HCT116 (cell line): ENCODE results near the gene BHLHA9.

Source experiments
- CTCF ChIP-seq, 3 experiments: fragments of 200-600 bp in 1 of 3; sonication (generic) in 1 of 3; IDR thresholded peaks in 2 of 3; conservative IDR thresholded peaks in 1 of 3; 2 replicates each; pipeline ENCODE4 v1.5.1; 2012 to 2017; ENCODE audit warnings: low read depth in 2 of 3, low read length in 2 of 3, antibody characterized with exemption in 1 of 3, borderline replicate concordance in 1 of 3, control low read depth in 1 of 3, mild to moderate bottlenecking in 1 of 3, mixed read lengths in 1 of 3, mixed run types in 1 of 3, moderate library complexity in 1 of 3; ENCODE audit not compliant: insufficient read depth in 1 of 3
- ELF1 ChIP-seq: IDR thresholded peaks from 2 replicates; pipeline ENCODE4 v1.6.1; 2012; ENCODE audit warnings: low read depth, borderline replicate concordance
- EZH2 ChIP-seq: fragments of 200-600 bp; sonication (generic); IDR thresholded peaks from 2 replicates; pipeline ENCODE4 v1.6.1; 2017; ENCODE audit warnings: antibody characterized with exemption, mixed run types
- JUND ChIP-seq: IDR thresholded peaks from 2 replicates; pipeline ENCODE4 v1.6.1; 2012
- MAX ChIP-seq: IDR thresholded peaks from 2 replicates; pipeline ENCODE4 v1.6.1; 2012
- POLR2A ChIP-seq: IDR thresholded peaks from 2 replicates; pipeline ENCODE4 v1.7.0; 2011; ENCODE audit warnings: borderline replicate concordance; ENCODE audit not compliant: insufficient read depth, insufficient read length; ENCODE audit errors: extremely low read depth
- POLR2AphosphoS5 ChIP-seq: IDR thresholded peaks from 2 replicates; pipeline ENCODE4 v1.6.1; 2011; ENCODE audit warnings: mild to moderate bottlenecking, low read depth, low read length, moderate library complexity
- REST ChIP-seq: IDR thresholded peaks from 2 replicates; pipeline ENCODE4 v1.6.1; 2012; ENCODE audit warnings: low read depth

GRCh38 chr17:1232786-1233185, 37.5 kb upstream of the BHLHA9 start:
- TF ChIP-seq ELF1 (no peak), MAX (no peak), CTCF (IDR thresholded peaks at IDR 0.05 in 2 of 3, conservative IDR thresholded peaks at IDR 0.05 in 1 of 3; ENCODE audit: borderline replicate concordance in 1 of 3, insufficient read depth in 1 of 3, low read depth in 2 of 3, low read length in 2 of 3) (no peak), POLR2A (no peak), POLR2AphosphoS5 (no peak), EZH2 (no peak), REST (no peak), JUND (no peak)
